GM12872 (cell line): Measurements from ENCODE around the gene TSPAN31.

Experiments
- CTCF ChIP-seq: IDR thresholded peaks from 3 replicates; pipeline ENCODE4 v1.5.1; 2011; ENCODE audit warnings: low read depth, mild to moderate bottlenecking, low read length, moderate library complexity; ENCODE audit not compliant: insufficient read depth

TSPAN31 gene

GRCh38 chr12:57760347-57760982, 15.6 kb downstream of the TSPAN31 start:
- no peak for TF ChIP-seq CTCF

GRCh38 chr12:57761391-57761998, 16.7 kb downstream of the TSPAN31 start:
- no peak for TF ChIP-seq CTCF

- no peak for TF ChIP-seq CTCF
These were observed 17.6 kb downstream of the TSPAN31 start for GRCh38 chr12:57762463-57762862.

GRCh38 chr12:57763881-57764661, 19.2 kb downstream of the TSPAN31 start:
- TF ChIP-seq CTCF, result no peak

GRCh38 chr12:57764662-57765002, 19.8 kb downstream of the TSPAN31 start:
- TF ChIP-seq CTCF, result no peak

GRCh38 chr12:57765003-57765697, 20.3 kb downstream of the TSPAN31 start:
- peak; percentile 39; the same call in 2 of the 3 replicates for TF ChIP-seq CTCF
